ENCODE results near the gene CLCA2.

GRCh38 chr1:86477256-86477655 is 53.3 kb downstream of the CLCA2 start:
- TF ChIP-seq FOXP2 (optimal IDR thresholded peaks at IDR 0.05; ENCODE audit: control extremely low read depth, extremely low read length, insufficient read depth) (no peak), EZH2 (IDR thresholded peaks at IDR 0.05) (no peak), POLR2AphosphoS5 (IDR thresholded peaks at IDR 0.05; ENCODE audit: borderline replicate concordance, low read depth, low read length) (no peak)

Measured in SK-N-MC (cell line).